BE2C (cell line): ENCODE measurements around the gene OVCH2.

ENCODE experiments used
- DNase-seq: peaks from one replicate; pipeline ENCODE4 v3.0.0-alpha.2; 2020
- H3K27me3 ChIP-seq: fragments of 250-450 bp; sonication (Bioruptor Pico); 2 replicates; pipeline ENCODE4 v1.5.1; 2020; ENCODE audit warnings: mild to moderate bottlenecking
- H3K36me3 ChIP-seq: fragments of 250-450 bp; sonication (Bioruptor Pico); 2 replicates; pipeline ENCODE4 v1.5.1; 2020; ENCODE audit warnings: mild to moderate bottlenecking
- H3K4me1 ChIP-seq: fragments of 250-450 bp; sonication (Bioruptor Pico); 2 replicates; pipeline ENCODE4 v1.5.1; 2020
- H3K4me3 ChIP-seq: 2 replicates; pipeline ENCODE4 v1.5.1; 2011; ENCODE audit warnings: low read depth, low read length
- H3K9me3 ChIP-seq: fragments of 250-450 bp; sonication (Bioruptor Pico); 2 replicates; pipeline ENCODE4 v1.5.1; 2020
- CTCF ChIP-seq: IDR thresholded peaks from 2 replicates; pipeline ENCODE4 v1.5.1; 2012; ENCODE audit warnings: mild to moderate bottlenecking, low read depth, low read length

OVCH2 gene

DNA sequence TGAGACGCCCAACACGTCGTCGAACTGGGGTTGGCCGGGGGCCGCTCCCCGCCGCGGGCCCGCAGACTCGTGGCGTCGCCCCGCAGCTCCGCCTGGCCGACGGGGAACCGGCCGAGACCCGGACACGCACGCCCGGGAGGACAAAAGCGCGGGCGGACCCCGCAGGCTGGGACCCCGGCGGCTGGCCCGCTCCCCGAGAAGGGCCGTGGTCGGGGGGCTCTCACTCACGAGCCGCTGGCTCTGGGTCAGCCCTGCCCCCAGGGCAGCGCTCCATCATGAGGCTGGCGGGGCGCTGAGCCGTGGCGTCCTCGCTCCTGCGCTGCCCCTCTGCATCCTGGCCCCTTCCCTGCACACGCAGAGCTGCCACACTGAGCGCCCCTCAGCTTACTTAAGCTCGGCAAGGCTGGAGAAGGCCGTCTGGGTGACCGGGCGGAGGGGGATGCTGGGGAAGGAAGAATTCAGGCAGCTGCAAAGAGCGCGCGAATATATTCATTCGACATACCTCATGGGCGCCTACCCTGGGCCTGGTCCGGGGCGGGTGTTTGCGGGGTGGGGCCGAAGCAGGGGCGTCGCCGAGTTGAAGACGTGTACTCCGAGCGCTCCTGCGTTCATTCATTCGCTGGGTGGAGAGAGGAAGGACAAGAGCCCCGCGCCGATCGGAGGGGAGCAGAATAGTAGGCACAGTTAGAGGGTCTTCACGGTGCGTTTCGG is 32.4 kb downstream of the OVCH2 start:
- H3K27me3 ChIP-seq = peaks cover 19% of the 10 kb centered on the region
- TF ChIP-seq CTCF = no peak
- H3K4me1 ChIP-seq = no peaks in the 10 kb centered on the region
- H3K4me3 ChIP-seq = peak overlapping the region; percentile 41
- no peaks in the 10 kb centered on the region for H3K36me3 ChIP-seq
- no peaks in the 10 kb centered on the region for H3K9me3 ChIP-seq
- DNase-seq = peak; percentile 15

DNA sequence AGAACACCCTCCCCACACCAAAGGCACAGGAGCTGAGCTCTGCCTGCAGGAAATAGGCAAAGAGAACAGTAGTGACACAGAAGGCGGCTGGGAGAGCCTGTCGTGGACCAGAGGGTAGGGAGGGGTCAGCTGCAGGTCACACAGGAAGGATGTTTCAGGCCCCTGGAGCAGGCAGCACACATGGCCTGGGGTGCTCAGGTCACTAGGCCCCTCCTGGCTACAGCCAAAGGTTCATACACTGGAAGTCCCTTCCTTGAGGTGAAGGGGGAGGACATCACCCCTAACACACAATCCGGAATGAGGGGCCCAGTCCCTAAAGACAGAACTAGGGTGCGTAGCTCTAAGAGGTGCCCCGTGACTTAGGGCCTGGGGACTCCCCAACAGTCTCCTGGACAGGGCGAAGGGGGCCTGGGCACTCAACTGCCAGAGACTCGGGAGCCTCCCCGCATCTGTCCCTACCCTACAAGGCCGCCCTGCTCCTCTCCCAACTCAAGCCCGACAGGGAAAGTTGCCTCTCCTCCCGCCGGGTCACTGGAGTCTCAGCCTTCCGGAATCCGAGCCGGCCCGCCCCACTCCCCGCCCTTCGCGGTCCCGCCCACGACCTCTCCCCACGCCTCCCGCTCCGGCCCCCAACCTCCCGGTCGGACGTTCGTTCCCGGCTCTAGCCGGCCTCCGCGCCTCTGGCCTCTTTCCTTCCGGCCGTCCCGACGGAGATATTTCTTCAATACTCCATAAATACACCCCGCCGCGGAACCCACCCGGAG is 33.1 kb downstream of the OVCH2 start, which contains the start of gene CYB5R2:
Gene CYB5R2, minus strand, starts transcription at position 541 of the 764 bp plus-strand sequence. CDS start 675 bp downstream, outside the sequence.
- H3K9me3 ChIP-seq = no peaks in the 10 kb centered on the region
- peaks cover 19% of the 10 kb centered on the region for H3K27me3 ChIP-seq
- no peaks in the 10 kb centered on the region for H3K36me3 ChIP-seq
- peak within 1 kb of the TSS; percentile 41 for H3K4me3 ChIP-seq
- TF ChIP-seq CTCF = no peak
- H3K4me1 ChIP-seq = no peaks in the 10 kb centered on the region
- DNase-seq = peak; percentile 19

- Histone ChIP-seq H3K4me3 (no peak overlapping the region), H3K36me3 (no peaks in the 10 kb centered on the region)
- no peak for DNase-seq
These were observed 33.9 kb downstream of the OVCH2 start for GRCh38 chr11:7672276-7672959.

DNA sequence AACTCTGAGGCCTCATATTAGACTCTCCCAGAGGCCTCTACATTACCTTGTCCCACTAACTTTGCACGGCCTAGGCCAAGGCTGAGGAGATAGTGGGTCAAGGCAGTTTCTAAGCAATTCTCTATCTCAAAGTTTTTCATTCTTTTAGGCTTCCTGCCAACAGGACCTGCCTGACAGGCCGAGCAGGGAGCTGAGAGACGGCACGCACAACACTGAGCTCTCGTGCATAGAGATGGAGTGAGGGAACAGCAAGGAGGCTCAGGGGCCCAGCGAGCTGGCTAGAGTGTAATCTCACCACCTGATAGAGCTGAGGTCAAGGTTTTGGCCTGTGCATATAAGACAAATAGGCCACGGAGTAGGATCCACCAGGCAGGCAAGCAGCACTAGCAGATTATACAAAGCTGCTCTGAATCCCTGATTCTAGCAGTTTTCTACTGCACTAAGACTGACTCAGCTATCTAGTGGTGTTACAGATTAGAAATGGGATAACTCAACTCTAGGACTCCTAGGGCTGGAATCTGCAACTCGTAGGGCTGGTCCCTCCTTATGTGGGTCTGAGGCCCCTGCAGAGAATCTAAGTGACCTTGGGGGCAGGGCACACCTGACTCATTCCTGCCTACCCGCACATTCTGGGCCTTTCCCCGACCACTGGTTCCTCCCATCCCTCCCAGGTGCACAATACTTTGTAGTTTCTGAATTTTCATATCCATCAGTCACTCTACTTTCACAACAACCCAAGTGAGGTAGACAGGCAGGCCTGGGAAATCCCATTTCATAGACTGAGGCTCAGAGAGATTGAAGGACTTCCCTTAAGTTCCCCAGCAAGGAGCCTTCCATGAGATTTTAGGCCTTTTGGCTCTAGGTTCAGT is 34.7 kb downstream of the OVCH2 start:
- no peaks in the 10 kb centered on the region for H3K36me3 ChIP-seq
- H3K4me1 ChIP-seq = no peaks in the 10 kb centered on the region
- TF ChIP-seq CTCF = no peak
- no peak overlapping the region for H3K4me3 ChIP-seq
- DNase-seq = no peak
- peaks cover 19% of the 10 kb centered on the region for H3K27me3 ChIP-seq
- H3K9me3 ChIP-seq = no peaks in the 10 kb centered on the region

More at GRCh38 chr11:7672276-7672959, 33.9 kb downstream of the OVCH2 start:
- TF ChIP-seq CTCF = no peak
- H3K27me3 ChIP-seq = peaks cover 19% of the 10 kb centered on the region
- H3K4me1 ChIP-seq = no peaks in the 10 kb centered on the region
- H3K9me3 ChIP-seq = no peaks in the 10 kb centered on the region

DNA sequence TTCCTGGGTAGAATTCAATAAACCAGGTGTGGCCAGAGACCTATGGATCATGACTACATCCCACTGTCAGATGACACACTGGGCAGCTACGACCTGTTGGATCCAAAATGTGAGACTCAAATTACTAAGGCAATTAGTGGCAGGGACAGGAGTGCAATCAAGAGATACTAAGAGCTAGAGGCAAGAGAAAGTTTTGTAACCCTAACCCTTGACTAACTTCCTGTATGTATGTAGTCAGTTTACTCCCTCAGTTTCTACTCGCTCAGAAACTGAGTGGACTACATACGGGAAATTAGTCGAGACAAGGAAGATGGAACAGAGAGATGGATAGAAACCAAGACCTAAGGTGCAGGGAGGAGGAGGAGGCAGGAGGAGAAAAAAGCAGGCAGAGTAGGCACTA is 35.6 kb downstream of the OVCH2 start:
- H3K36me3 ChIP-seq = no peaks in the 10 kb centered on the region

More for the DNA sequence above, 35.6 kb downstream of the OVCH2 start:
- TF ChIP-seq CTCF = no peak
- H3K27me3 ChIP-seq = peaks cover 19% of the 10 kb centered on the region
- H3K4me3 ChIP-seq = no peak overlapping the region
- no peaks in the 10 kb centered on the region for H3K4me1 ChIP-seq
- H3K9me3 ChIP-seq = no peaks in the 10 kb centered on the region
- no peak for DNase-seq
